Measurements from ENCODE around the gene VSTM2L. TPM values are rescaled to one million over a fixed set of nuclear protein-coding genes. Genes with fewer than 3 reads are reported as not detected.

The VSTM2L gene
- total and polyA plus RNA-seq, 9 donors: 0.12 to 23.0 (median 0.36) TPM; not detected in 2

DNA sequence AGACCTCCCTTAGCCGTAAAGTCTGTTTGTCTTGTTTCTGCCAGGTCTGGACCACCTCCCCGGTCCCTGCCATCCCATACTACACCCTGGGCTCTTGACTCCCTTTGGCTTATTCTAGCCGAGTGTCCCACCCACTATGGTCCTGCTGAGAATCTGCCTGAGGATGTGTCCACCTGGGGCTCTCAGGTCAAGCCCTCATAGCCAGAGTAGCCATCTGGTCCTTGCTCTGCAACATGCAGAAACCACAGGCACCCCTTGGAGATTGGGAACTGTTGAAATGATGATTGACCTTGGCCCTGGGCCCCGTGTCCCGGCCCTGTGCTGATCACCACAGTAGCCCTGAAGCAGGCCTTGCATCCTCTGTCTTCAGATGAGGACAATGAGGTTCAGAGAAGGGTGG lies 44.0 kb downstream of the VSTM2L start:
- no peaks in the 10 kb centered on the region for H3K9me3 ChIP-seq
- no peaks in the 10 kb centered on the region for H3K27me3 ChIP-seq
- TF ChIP-seq EP300 (IDR thresholded peaks at IDR 0.05): no peak
- no peak for DNase-seq
- no peak overlapping the region for H3K4me3 ChIP-seq
- H3K4me1 ChIP-seq (ENCODE audit: insufficient read depth): no peaks in the 10 kb centered on the region
- no peak overlapping the region for H3K27ac ChIP-seq
- WGBS, 3 donors: 83 to 87% (median 84%) methylated on average over 5 of the region's 5 CpGs
- H3K36me3 ChIP-seq: no peaks in the 10 kb centered on the region
- intact Hi-C loops (cut with DNase I): no loop called here

GRCh38 chr20:37947943-37948342 lies 45.0 kb downstream of the VSTM2L start:
- Histone ChIP-seq H3K4me1 (ENCODE audit: insufficient read depth) (no peaks in the 10 kb centered on the region), H3K27ac (no peak overlapping the region), H3K9me3 (no peaks in the 10 kb centered on the region), H3K27me3 (no peaks in the 10 kb centered on the region), H3K4me3 (no peak overlapping the region), H3K36me3 (no peaks in the 10 kb centered on the region)
- DNase-seq: no peak
- intact Hi-C loops (cut with DNase I): no loop called here
- 89 to 91% (median 89%) methylated on average over 6 of the region's 6 CpGs for WGBS, 3 donors
- no peak for TF ChIP-seq POLR2A (IDR thresholded peaks at IDR 0.05)
- TF ChIP-seq EP300 (IDR thresholded peaks at IDR 0.05): no peak
- no peak for TF ChIP-seq CTCF (IDR thresholded peaks at IDR 0.05)

GRCh38 chr20:37948956-37949355 lies 46.0 kb downstream of the VSTM2L start:
- no peak overlapping the region for H3K4me3 ChIP-seq
- H3K27ac ChIP-seq: no peak overlapping the region
- TF ChIP-seq CTCF (IDR thresholded peaks at IDR 0.05) (no peak), POLR2A (IDR thresholded peaks at IDR 0.05) (no peak), EP300 (IDR thresholded peaks at IDR 0.05) (no peak)
- intact Hi-C loops (cut with DNase I): no loop called here
- no peaks in the 10 kb centered on the region for H3K9me3 ChIP-seq
- no peaks in the 10 kb centered on the region for H3K4me1 ChIP-seq (ENCODE audit: insufficient read depth)
- H3K36me3 ChIP-seq: no peaks in the 10 kb centered on the region
- whole genome bisulfite sequencing, 3 donors: 85 to 87% (median 85%) methylated on average over 11 of the region's 11 CpGs
- no peaks in the 10 kb centered on the region for H3K27me3 ChIP-seq
- no peak for DNase-seq

DNA sequence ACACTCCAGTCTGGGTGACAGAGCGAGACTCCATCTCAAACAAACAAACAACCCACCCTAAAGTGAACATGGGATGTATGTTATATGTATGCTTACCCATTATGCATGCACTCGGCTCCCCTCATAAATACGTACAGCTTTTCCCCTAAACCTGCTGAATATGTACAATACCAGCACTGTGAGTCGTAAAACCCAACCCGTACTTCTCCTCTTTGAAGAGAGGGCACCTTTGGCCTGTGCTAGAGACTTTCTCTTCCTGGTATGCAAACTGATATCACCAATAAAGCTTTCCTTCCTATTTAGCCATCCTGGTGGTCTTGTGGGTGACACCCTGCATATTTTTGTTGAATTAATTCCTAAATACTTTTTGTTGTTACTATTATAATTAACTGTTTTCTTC lies 51.3 kb downstream of the VSTM2L start:
- TF ChIP-seq POLR2A (IDR thresholded peaks at IDR 0.05): no peak
- no peak for TF ChIP-seq EP300 (IDR thresholded peaks at IDR 0.05)
- TF ChIP-seq CTCF (IDR thresholded peaks at IDR 0.05): no peak
- no peak overlapping the region for H3K4me3 ChIP-seq
- no peak for DNase-seq
- no peaks in the 10 kb centered on the region for H3K9me3 ChIP-seq
- H3K4me1 ChIP-seq (ENCODE audit: insufficient read depth): no peaks in the 10 kb centered on the region
- H3K27me3 ChIP-seq: no peaks in the 10 kb centered on the region
- H3K36me3 ChIP-seq: no peaks in the 10 kb centered on the region
- H3K27ac ChIP-seq: no peak overlapping the region
- WGBS, 3 donors: 81 to 86% (median 85%) methylated on average over 5 of the region's 5 CpGs
- intact Hi-C loops (cut with DNase I): no loop called here

DNA sequence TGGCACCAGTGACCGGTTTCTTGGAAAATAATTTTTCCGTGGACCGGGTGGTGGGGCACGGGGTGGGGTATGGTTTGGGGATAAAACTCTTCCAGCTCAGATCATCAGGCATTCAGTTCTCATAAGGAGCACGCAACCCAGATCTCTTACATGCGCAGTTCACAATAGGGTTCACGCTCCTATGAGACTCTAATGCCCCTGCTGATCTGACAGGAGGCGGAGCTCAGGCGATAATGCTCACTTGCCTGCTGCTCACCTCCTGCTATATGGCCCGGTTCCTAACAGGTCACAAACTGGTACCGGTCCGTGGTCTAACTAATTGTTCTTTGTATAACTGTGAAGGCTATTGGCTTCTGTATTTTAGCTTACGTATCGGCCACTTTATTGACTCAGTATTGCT lies 51.7 kb downstream of the VSTM2L start:
- no peaks in the 10 kb centered on the region for H3K27me3 ChIP-seq
- H3K27ac ChIP-seq: no peak overlapping the region
- WGBS, 3 donors: 77 to 80% (median 79%) methylated on average over 14 of the region's 14 CpGs
- TF ChIP-seq EP300 (IDR thresholded peaks at IDR 0.05): no peak
- no peak for TF ChIP-seq POLR2A (IDR thresholded peaks at IDR 0.05)
- intact Hi-C loops (cut with DNase I): no loop called here
- H3K36me3 ChIP-seq: no peaks in the 10 kb centered on the region
- H3K4me1 ChIP-seq (ENCODE audit: insufficient read depth): no peaks in the 10 kb centered on the region
- DNase-seq: no peak
- no peaks in the 10 kb centered on the region for H3K9me3 ChIP-seq
- H3K4me3 ChIP-seq: no peak overlapping the region

- no peak overlapping the region for H3K4me3 ChIP-seq
- H3K9me3 ChIP-seq: no peaks in the 10 kb centered on the region
- H3K36me3 ChIP-seq: no peaks in the 10 kb centered on the region
- H3K27me3 ChIP-seq: no peaks in the 10 kb centered on the region
- H3K4me1 ChIP-seq (ENCODE audit: insufficient read depth): no peaks in the 10 kb centered on the region
- 82 to 87% (median 85%) methylated on average over 7 of the region's 7 CpGs for WGBS, 3 donors
- DNase-seq: no peak
- TF ChIP-seq POLR2A (IDR thresholded peaks at IDR 0.05): no peak
- H3K27ac ChIP-seq: no peak overlapping the region
- intact Hi-C loops (cut with DNase I): no loop called here
Observed at GRCh38 chr20:37955511-37955910, 52.6 kb downstream of the VSTM2L start.
